NB4 (cell line): ENCODE data around the gene UNC13D.
"Not testable (repeated sequence)": the region's sequence is repeated elsewhere in the genome, so short reads cannot be mapped to it uniquely, and the experiment has no call there.

ENCODE experiments used
- DNase-seq: peaks from one replicate; pipeline ENCODE4 v3.0.0; 2010; ENCODE audit warnings: low read depth
- H3K4me3 ChIP-seq: one replicate; pipeline ENCODE4 v1.5.1; 2011; ENCODE audit warnings: mild to moderate bottlenecking, low read depth, low read length, moderate library complexity
- CTCF ChIP-seq: IDR thresholded peaks from one replicate; pipeline ENCODE4 v1.5.1; 2012; ENCODE audit warnings: low read depth, low read length
- MAX ChIP-seq: IDR thresholded peaks from 2 replicates; pipeline ENCODE4 v1.6.1; 2011; ENCODE audit warnings: low read depth, low read length
- MYC ChIP-seq: IDR thresholded peaks from 2 replicates; pipeline ENCODE4 v1.6.1; 2011; ENCODE audit warnings: low read depth, low read length
- POLR2A ChIP-seq: IDR thresholded peaks from 2 replicates; pipeline ENCODE4 v1.6.1; 2011; ENCODE audit warnings: mild to moderate bottlenecking; ENCODE audit not compliant: insufficient read length; ENCODE audit errors: extremely low read depth

UNC13D gene

GRCh38 chr17:75869282-75870141, 25.3 kb upstream of the UNC13D start:
- no peak overlapping the region for H3K4me3 ChIP-seq
- no peak for DNase-seq
- no peak for TF ChIP-seq MAX

- DNase-seq, H3K4me3 ChIP-seq: not testable (repeated sequence)
Observed at GRCh38 chr17:75868730-75869281, 24.6 kb upstream of the UNC13D start.

GRCh38 chr17:75865404-75866188, 21.4 kb upstream of the UNC13D start:
- H3K4me3 ChIP-seq, DNase-seq: not testable (repeated sequence)

GRCh38 chr17:75864887-75865286, 20.7 kb upstream of the UNC13D start:
- DNase-seq, H3K4me3 ChIP-seq: not testable (repeated sequence)

- DNase-seq, result peak; percentile 81
- no peak overlapping the region for H3K4me3 ChIP-seq
- TF ChIP-seq CTCF (no peak), MAX (peak; percentile 35; the same call in 1 of the 2 replicates), POLR2A (no peak), MYC (0 out of 2 replicates have a peak, but pooled peaks have one; percentile 10)
Observed at GRCh38 chr17:75864448-75864871, 20.3 kb upstream of the UNC13D start.

DNA sequence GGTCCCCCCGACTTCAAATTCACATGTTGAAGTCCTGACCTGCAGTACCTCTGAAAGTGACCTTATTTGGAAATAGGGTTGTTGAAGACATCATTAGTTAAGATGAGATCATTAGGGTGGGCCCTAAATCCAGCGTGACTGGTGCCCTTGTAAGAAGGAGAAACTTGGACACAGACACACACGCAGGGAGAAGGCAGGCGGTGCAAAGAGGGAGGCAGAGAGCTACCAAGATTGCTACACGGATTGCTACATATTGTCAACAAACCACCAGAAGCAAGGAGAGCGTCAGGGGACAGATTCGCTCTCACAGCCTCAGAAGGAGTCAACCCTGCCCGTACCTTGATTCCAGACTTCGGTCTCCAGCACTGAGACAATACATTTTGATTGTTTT, 17.7 kb upstream of the UNC13D start:
- DNase-seq, result peak; percentile 42
- TF ChIP-seq MYC, result no peak
- no peak for TF ChIP-seq POLR2A
- no peak for TF ChIP-seq MAX
- TF ChIP-seq CTCF, result no peak
- H3K4me3 ChIP-seq, result no peak overlapping the region

DNA sequence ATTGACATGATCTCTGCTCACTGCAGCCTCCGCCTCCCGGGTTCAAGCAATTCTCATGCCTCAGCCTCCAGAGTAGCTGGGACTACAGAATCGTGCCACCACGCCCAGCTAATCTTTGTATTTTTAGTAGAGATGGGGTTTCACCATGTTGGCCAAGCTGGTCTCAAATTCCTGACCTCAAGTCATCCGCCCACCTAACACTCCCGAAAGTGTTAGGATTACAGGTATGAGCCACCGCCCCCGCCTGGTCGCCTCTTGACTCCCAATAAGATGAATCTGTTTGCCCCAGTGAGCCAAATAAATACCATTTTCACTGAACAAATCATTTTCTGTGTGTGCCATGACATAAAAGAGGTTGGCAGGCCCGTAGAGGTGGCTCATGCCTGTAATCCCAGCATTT, 15.2 kb upstream of the UNC13D start:
- DNase-seq, H3K4me3 ChIP-seq: not testable (repeated sequence)

GRCh38 chr17:75856062-75856756, 12.0 kb upstream of the UNC13D start:
- no peak for DNase-seq
- peak; percentile 85 for TF ChIP-seq MAX
- TF ChIP-seq POLR2A, result no peak
- TF ChIP-seq MYC, result no peak; the same call in 1 of the 2 replicates
- H3K4me3 ChIP-seq, result peak overlapping the region; percentile 67
